Activated naive CD4-positive, alpha-beta T cell treated with Interleukin-2 at 50 U/mL for 16 hours (primary cell): Measurements from ENCODE around the gene LMOD3.

Experiments
- DNase-seq: peaks from one replicate; pipeline ENCODE4 v3.0.0-alpha.2; 2020

LMOD3 gene

DNA sequence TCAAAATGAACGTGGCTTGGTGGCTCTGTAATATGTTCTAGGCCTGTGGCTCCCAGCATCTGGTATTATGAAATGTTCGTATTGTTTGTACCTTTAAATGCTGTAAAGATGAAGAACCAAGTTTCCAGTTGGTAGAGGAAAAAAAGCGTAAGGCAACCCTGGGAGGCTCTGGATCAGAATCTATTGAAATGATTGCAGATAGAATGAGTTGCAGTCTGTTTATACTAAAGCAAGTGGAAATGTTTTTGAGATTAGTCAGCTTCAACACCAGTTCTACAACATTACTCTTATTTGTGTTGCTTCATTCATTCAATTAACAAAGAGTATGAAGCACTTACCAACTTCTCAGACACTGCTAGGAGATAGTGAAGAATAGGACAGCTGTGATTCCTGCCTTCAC, 32.4 kb downstream of the LMOD3 start:
- no peak for DNase-seq

DNA sequence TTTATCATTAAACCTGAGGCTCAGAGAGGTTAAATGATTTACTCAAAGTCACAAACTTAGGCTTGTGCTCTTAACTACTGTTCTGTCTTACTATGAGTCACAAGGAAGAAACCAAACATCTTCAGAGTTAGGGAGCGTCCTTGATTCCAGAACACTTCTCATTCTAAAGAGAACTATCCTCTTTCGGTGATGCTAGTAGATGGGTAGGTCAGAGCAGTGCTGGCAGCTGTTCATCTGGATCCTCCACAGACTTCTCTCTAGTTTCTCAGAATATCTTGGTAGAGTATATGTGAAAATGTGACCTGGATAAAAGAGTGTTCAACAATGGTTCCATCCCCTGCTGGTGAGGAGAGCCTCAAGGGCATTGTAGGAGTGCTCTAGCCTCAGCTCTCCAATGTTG, 34.3 kb downstream of the LMOD3 start:
- no peak for DNase-seq

DNA sequence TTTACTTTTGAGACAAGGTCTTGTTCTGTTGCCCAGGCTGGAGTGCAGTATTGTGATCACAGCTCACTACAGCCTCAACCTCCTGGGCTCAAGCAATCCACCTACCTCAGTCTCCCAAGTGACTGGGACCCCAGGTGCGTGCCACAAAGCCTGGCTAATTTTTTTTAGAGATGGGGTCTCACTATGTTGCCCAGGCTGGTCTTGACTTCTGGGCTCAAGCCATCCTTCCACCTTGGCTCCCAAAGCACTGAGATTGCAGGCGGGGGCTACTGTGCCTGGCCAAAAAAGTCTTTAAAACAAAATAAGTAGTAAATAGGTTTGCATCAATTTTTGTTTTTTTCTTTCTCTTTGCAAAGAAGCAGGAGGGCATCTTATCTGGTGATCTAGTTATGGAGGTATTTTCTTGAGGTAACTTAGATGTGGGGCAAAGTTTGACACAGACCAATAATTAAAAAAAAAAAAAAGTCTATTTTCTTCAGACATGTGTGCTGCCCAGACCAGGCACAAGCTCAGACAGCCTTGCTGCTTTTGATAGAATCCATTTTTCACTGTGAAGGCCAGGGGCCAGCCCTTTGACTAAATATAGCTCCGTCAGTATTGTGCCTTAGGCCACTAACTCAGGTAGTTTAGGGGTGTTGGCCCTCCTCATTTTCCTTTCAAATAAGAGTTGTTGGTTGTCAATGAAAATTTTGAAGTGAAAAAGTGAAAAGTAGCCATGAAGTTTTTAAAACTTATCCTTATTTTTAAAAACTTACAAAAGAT, 35.2 kb downstream of the LMOD3 start:
- no peak for DNase-seq

- peak; percentile 75 for DNase-seq
These were observed 36.3 kb downstream of the LMOD3 start for GRCh38 chr3:69085833-69086722.

DNA sequence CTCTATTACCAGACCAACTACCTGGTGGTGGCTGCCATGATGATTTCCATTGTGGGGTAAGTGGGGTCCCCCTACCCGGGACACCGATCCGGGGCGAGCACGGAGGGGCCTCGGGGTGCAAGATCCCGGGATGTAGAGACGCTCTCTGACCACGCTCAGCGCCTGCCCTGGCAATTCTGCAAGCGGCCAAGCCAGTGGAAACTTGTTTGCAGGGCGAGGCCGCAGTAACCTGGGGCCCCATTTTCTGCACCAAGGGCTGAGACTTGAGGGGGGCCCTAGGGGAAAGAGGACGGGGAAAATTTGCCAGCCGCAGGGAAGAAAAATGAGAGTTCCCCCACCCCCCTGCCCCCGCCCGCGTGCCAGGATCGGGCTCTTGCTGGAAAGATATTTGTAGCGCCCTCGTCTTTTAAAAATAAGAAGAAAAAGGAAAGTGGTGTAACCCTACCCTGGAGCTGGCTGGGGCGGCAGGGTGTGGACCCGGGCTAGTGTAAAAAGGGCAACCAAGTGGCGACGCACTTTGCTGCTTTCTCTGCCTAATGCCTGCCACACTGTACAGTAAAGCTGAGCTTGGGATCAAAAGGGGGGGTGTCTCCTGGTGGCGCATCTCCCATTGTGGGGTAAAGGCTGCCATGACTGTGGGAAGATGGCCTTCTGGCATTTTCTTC, 37.1 kb downstream of the LMOD3 start:
- peak; percentile 27 for DNase-seq

- DNase-seq: peak; percentile 91
These were observed 37.8 kb downstream of the LMOD3 start, which contains the start of gene ARL6IP5 for GRCh38 chr3:69084326-69085167. ARL6IP5 (plus strand) TSS chr3:69084937; CDS start chr3:69085048, 111 bp downstream.

- DNase-seq: peak; percentile 82
These were observed 39.6 kb downstream of the LMOD3 start for GRCh38 chr3:69082805-69083204.

GRCh38 chr3:69082361-69082760, 40.0 kb downstream of the LMOD3 start:
- DNase-seq: no peak

- no peak for DNase-seq
These were observed 40.7 kb downstream of the LMOD3 start for GRCh38 chr3:69081583-69082262.

GRCh38 chr3:69080233-69080920, 42.0 kb downstream of the LMOD3 start, which contains the start of gene UBA3:
UBA3 (minus strand) TSS chr3:69080365; CDS start chr3:69080353, 12 bp downstream.
- peak; percentile 93 for DNase-seq

- DNase-seq: no peak
These were observed 42.9 kb downstream of the LMOD3 start for GRCh38 chr3:69079269-69080159.

DNA sequence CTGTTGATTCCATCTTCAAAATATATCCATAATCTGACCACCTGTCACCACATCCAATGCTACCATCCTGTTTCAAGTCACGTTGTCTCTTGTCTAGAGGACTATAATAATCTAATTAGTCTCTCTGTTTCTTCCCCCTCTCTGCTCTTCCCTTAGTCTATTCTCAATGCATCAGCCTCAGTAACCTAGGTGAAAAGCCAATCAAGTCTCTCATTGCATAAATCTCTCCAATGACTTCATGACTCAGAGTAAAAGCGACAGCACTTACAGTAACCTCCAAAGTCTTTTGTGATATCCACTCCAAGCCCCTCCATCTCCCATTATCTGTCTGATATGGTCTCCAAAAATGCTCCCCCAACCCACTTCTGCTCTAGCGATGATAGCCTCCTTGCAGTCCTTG, 49.5 kb downstream of the LMOD3 start:
- no peak for DNase-seq

DNA sequence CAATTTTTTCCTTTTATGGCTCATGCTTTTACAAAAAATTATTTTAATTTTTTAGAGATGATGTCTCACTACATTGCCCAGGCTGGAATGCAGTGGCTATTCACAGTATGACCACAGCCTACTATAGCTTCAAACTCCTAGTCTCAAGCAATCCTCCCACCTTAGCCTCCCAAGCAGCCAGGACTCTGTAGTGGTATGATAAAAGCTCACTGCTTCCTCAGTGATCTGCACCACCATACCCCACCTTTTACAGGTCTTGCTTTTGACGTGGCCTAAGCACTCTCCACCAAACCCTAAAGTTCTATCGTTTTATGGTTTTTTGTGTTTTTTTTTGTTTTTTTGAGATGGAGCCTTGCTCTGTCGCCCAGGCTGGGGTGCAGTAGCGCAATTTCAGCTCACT, 56.3 kb downstream of the LMOD3 start:
- DNase-seq: no peak

DNA sequence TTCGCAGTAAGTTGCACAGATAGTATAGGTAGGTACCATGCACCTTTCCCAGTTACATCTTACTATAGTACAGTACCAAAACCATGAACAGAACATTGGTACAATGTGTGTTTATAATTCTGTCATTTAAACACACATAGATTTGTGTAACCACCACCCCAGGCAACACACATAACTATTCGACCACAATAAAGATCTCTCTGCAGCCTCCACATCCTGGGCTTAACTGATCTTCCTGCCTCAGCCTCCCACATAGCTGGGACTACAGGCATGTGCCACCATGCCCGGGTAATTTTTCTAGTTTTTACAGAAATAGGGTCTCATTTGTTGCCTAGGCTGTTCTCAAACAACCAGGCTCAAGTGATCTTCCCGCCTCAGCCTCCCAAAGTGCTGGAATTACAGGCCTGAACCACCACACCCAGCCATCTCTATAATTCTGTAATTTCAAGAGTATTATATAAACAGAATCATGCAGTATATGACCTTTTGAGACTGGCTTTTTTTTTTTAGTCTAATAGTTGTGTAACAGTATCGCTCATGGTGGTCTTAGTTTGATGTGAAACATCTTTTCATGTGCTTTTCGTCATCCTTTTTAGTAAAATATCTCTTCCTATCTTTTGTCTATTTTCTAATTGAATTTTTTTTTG, 57.0 kb downstream of the LMOD3 start:
- peak; percentile 25 for DNase-seq

DNA sequence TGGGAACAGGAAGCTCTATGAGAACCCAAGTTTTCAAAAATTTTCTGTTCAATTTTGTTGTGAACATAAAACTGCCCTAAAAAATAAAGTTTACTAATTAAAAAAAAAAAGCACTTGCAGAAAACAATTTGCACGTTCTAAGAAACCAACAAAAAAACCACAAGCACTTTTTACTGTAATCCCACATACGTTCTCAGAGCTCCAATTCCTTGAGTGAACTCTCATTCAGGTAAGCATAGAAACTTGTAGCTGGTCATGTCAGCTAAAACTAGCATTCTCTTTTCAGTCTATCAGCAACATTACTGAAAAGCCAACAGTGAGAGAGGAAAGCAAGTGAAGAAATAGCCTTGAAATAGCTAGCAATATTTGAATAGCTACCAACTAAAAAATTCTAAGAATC, 58.8 kb downstream of the LMOD3 start:
- no peak for DNase-seq

GRCh38 chr3:69059688-69060087, 62.7 kb downstream of the LMOD3 start:
- DNase-seq: no peak

DNA sequence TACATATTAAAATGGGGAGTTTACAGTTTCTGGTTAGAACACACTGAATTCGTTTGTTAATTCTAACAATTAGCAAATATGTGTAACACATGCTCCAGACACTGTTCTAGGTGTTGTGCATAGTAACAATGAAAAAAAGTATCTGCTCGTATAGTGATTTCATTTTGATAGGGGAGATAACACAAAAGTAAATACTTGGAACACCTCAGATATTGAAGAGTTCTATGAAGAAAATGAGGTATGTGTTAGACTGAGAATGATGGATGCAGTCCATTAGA, 63.5 kb downstream of the LMOD3 start:
- no peak for DNase-seq

- no peak for DNase-seq
These were observed 64.0 kb downstream of the LMOD3 start for GRCh38 chr3:69058180-69058946.
